Mucosa of gallbladder (tissue), 1 donor: Measurements from ENCODE around the gene XRCC5. TPM values are rescaled to one million over a fixed set of nuclear protein-coding genes. Genes with fewer than 3 reads are reported as not detected.
A peak's percentile ranks its signal among the peaks of the same experiment; 100 is the strongest.

Source experiments
- DNase-seq: peaks from one replicate; pipeline ENCODE4 v3.0.0-alpha.2; 2020; ENCODE audit warnings: low spot score
- total RNA-seq: library from RNA; stranded (reverse); gene quantifications from one replicate; pipeline ENCODE4 v1.2.1, GENCODE V29; 2021
- donor health status: DM: no; HTN: no; CAD: no.

The XRCC5 gene
- total RNA-seq, 1 donor from 2014 or later = 197 TPM

DNA sequence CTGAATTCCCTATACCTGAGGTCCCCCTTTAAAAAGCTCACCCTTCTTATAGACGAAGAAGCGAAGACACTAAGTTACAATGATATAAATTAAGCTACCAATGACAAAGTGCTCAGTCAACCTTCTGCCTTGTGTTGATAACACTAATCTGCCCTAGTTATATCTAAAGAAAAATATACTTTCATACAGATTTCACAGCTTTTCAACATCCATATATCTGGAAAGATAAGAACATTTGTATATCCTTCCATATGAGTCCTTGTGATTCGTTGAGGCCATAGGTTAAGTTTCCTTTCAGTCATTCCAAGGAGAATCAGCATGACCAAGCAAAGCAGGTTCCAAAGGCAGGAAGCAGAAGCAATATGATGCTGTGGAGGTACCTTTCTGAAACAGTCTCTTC is 46.8 kb downstream of the XRCC5 start:
- DNase-seq = no peak

DNA sequence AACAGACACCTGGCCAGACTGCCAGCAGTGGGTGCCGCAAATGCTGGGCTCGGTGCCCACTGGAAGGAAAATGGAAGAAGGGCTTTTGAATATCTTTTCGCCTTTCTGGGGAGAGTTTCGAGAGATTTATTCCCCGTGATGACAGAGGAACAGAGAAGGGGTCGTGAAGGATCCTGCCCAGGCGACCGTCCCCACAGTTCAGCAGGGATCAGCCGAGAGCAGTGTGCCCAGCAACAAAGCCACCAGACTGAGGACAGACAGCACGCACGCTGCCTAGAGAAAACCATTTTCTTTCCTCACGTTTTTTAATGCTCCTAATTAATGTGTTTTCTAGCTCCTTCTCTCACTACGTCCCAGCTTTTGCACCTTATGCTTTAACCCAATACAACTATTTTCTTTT is 47.7 kb downstream of the XRCC5 start:
- DNase-seq = no peak

DNA sequence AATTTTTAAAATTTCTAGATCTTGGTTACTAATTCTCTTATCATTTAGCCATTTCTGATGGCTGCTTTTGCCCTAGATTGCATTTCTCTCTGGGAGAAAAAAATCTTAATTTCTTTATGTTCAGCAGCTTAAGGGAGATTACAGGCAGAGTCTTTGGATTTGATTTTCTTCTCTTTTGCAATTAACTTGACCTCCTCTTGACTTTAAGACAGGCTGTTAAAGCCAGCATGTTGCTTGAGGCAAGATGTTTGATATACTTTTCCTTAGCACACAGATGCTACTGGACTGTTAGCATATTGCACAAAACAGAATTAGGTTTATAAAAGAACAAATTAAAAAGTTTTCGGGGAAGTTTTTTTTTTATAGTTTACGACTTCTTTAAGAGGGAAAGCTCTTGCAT is 50.0 kb downstream of the XRCC5 start:
- no peak for DNase-seq

DNA sequence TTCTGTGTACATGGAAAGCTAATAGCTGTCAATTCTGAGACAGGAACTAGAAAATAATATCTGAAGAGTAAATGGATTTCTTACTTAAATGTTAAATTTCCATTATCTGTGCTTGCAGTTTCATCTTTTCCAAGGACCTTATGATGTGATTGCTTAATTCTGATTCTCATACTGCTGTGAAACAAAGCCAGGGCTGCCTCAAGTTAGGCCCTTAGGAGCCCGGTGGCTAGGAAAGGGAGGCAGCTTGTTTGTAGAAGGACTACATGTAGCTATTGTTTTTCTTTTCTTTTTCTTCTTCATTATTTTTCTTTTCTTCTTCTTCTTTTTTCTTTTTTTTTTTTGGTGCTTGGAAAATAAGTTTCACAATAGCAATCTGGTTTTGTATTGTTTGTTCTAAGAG is 50.5 kb downstream of the XRCC5 start:
- DNase-seq = no peak

DNA sequence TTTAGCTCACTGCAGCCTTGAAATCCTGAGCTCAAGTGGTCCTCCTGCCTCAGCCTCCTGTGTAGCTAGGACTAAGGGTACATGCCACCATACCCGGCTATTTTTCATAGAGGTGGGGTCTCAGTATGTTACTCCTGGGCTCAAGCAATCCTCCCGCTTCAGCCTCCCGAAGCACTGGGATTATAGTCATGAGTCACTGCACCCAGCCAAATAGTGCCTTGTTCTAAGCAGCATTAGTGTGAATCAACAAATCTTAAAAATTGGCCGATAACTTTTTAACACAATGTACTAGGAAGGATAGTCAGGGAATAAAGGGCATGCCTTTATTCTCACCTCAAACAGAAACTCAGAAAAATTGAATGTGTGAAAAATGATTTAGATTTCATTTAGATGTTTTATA is 51.6 kb downstream of the XRCC5 start:
- no peak for DNase-seq

DNA sequence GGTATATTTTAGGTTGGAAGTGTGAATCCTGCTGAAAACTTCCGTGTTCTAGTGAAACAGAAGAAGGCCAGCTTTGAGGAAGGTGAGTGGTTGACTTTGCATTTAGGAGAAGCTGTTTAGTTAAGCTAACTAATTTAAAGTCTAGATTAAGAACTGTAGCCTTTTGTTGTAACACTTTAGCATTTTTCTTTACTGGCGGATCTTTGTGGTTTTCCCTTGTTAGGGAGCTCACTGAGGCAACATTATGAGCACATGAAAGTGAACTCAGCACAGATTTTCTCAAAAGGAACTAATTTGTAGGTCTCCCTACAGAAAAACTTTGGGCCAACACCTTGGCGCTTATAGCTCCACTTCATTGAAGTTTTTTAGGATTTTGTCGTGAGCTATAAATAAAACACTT is 52.8 kb downstream of the XRCC5 start:
- DNase-seq = no peak

DNA sequence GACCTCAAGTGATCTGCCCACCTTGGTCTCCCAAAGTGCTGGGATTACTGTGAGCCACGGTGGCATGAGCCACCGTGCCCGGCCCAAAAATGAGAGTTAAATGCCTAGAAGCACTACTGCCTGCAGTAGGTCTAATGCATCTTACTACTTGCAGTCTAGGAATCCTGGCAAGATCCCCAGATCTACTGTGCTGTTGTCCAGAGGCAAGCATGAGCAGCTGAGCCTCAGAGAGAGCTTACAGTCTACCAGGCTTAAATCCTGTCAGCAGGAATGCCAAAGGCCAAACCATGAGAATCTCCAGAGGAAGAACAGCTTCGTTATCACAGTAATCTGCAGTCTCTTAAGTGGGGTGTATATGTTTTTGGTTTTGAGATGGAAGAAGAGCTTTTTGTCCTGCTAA is 54.4 kb downstream of the XRCC5 start:
- DNase-seq = peak; percentile 49

DNA sequence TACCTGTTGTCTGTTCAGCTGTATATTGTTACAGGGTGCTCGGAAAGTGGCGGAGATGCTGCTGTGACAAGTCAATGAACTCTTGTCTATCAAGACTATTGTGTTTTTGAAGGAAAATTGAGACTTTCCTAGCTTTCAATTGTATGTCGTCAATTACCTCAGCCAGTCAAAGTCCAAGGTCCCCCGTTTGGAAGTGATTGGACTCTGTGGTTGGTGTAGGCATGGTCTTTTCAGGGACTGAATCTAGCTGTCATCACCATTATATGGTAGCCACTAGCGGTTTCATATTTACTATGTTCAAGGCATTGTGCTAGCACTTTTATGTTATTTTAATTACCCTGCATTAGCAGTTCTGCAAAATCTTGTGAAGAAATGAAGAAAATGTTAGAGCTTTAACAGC is 54.9 kb downstream of the XRCC5 start:
- DNase-seq = no peak

DNA sequence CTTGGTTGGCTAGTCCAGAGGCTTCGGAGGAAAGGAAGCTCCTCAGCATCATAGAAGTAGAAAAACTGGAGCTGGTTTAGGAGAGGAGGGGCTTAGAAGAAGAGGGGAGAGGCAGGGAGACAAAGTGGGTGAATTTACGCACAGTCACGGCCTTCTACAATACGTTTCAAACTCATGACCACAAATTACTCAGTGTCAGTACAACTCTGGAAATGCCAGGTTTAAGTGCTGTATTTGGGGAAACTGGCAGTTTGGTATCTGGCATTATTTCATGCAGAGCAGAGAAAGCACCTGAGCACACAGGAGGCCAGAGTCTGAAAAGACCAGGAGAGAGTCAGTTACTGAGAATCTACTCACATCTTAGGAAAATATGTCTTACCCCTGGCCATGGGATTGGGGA is 55.4 kb downstream of the XRCC5 start:
- no peak for DNase-seq

DNA sequence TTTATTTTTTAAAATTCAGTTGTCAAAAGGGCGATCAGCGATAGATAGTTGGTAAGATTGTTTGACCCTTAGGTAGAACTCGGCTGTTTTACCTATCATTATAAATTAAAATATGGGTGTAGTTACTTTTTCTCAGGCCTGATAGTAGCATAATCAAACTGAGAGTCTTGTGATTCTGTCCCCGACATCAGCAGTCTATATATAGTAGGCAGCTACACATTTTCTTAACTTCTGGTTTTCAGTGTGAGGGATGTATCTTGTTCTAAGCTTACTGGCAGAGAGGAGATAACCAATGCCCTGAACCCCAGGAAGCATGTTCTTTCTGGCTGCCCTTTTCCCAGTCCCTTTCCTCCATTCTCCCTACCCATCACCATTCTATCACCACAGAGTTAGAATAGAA is 56.6 kb downstream of the XRCC5 start:
- DNase-seq = no peak

DNA sequence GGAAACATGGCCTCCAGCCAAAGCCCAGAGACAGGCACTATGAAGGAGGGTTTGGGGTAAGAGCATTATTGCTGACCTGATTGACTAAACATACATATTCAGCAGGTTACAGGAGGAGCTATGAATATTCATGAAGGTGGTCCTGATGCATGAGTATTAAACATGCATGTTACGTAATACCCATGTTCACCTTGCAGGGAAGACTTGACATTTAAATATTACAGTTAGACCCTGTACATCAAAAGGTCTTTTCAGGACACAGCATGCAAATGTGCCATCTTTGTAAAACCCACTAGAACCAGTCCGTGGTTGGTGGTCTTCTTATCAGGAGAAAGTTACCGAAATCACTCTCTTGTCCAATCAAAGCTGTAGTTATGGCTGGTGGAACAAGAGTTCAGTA is 59.9 kb downstream of the XRCC5 start:
- DNase-seq = no peak

DNA sequence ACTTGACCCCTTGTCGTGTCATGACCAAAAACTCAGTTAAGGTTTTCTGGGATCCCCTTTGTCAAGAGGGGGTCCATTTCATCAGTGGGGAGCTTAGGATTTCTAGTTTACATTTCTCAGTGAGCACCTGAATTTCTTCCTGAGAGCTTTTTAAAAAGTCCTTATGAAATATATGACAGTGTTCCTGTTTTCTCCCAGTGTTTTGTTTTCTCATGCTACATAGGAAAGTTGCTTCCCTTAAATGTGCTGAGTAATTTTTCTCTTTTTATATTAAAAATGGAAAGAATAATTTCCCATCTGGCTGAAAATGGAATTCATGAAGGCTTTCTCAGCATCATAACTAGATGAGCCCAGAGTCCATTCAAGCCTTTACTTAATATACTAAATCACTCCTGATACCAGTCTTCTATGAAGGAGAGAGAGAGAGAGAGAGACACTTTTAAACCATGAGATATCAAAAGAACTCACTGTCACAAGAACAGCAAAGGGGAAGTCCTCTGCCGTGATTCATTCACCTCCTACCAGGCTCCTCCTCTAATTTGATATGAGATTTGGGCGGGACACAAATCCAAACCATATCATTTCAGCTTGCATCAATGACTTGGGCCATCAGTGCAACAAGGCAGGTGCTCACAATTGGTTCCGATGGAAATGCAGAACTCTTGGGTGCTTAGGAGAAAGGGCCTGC is 61.1 kb downstream of the XRCC5 start:
- DNase-seq = no peak

DNA sequence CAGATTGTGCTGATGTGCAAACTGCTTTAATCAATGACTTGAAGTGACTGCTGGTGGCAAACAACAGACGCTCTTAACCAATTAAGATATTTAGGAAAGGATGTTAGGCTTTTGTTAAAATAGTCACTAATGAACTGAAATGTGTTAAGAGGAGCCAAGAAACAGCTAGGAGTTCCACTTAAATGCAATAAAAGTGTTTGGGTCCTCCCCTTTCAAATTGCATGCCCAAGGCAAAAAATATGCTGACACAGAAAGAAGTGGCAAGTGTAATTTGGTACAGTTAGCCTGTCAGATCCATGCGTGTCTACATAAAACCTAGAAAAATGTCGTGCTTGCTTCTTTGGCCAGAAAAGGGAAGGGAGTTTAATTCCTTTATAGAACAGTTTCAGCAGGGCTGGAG is 61.9 kb downstream of the XRCC5 start:
- no peak for DNase-seq

DNA sequence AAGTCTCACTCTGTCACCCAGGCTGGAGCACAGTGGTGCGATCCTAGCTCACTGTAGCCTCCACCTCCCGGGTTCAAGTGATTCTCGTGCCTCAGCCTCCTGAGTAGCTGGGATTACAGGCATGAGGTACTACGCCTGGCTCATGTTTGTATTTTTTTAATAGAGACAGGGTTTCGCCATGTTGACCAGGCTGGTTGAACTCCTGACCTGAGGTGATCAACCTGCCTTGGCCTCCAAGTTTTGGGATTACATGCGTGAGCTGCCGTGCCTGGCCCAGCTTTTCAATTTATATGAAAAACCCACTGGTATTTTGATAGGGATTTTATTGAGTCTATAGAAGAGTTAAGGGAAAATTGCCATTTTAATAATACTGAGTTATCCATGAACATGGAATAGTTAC is 63.3 kb downstream of the XRCC5 start:
- no peak for DNase-seq

DNA sequence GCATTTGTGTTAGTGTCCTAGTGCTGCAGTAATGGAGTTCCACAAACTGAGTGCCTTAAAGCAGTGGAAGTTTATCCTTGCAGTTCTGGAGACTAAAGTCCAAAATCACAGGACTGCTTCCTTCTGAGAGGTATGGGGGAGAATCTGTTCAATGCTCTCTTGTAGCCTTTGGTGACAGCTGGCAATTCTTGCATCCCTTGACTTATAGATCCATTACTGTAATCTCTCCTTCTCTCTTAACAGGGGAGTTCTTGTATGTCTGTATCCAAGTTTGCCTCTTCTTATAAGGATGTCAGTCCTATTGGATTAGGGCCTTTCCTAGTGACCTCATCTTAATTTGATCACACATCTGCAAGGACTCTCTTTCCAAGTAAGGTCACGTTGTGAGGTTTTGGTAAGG is 69.9 kb downstream of the XRCC5 start:
- no peak for DNase-seq

DNA sequence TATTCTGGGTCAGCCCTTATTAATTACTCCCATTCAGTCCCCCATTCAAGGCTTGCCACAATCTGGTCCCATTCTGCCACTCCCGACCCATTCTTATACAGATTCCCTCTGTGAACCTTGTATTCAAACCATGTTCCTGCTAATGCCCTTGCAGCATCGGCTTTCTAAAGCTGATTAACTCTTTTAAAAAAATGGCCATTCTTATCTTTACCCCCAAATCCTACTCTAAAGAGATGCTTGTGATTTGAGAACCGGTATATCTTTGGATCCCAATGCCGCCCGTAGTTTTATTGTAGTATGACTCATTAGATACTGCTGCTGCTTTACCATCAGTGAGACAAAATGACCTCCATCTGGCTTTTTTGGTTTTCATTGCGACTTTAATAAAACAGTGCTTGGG is 72.2 kb downstream of the XRCC5 start:
- no peak for DNase-seq

DNA sequence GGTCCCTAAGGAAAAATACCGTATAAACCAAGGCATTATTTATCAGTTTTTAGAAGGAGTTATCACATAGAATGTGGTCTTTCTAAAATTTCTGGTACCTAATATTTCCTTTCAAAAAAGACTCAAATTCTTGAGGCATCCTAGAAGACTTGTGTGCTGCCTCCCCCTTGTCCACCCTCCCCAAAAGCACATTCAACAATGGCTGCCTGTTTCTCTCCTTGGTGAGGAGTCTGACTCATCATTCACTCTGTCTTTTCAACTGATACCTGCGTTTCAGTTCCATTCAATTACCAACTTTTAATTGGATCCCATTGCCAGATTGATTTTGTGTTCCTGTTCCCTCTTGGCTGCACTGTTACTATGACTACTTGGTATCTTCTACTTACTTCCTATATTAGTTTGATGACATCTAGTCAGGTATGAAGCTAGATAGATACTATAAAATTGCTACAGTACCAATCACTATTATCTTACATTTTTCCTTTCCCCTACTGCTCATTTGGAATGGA is 72.9 kb downstream of the XRCC5 start:
- DNase-seq = no peak

DNA sequence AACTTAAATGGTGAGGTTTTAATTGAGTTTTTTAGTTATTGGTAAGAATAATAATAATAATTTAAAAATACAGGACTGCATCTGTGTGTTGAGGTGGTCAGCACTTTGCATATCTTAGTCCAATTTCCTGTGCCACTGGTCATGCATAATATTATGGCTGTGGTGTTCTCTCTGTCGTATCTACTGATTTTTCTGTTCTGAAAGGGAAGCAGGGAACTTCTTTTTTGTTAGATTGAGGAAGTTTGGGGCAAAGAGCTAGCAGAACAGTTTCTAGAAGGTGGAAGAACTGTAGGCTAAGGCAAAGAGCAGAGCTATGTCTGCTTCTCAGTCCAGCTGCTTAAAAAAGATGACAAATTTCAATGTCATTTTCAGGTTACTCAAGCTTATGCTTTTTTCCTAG is 74.3 kb downstream of the XRCC5 start:
- DNase-seq = no peak

DNA sequence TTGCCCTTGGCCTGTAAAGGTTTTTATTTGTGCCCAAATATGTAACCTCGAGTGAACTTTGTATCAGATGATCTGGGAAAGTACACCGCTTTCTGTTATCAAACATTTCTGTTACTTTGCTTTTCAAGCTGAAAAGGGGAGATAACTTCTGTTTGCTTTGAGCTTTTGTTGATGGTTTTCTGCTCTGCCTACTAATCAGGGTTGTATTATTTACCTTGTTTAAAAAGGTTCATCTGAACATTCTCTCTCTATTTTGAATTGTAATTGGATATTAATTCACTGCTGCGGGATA is 79.4 kb downstream of the XRCC5 start:
- no peak for DNase-seq

DNA sequence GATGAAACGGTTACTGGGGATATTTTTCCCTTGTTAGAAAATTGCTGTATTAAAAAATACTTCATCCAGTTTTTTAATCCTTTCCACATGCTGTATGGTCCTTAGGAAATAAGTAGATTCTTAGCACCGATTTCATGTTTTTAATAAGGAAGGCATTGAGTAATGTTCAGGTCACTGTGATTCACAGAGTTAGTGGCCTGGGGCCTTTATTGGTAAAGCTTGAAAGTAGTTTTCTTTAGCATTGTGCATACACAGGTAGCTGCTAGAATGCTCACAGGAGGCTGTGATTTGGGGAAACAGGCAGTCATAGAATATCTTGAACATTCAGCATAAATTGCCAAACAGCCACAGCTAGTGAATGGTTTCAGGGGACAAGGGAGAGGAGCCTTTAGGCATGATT is 79.8 kb downstream of the XRCC5 start:
- no peak for DNase-seq

DNA sequence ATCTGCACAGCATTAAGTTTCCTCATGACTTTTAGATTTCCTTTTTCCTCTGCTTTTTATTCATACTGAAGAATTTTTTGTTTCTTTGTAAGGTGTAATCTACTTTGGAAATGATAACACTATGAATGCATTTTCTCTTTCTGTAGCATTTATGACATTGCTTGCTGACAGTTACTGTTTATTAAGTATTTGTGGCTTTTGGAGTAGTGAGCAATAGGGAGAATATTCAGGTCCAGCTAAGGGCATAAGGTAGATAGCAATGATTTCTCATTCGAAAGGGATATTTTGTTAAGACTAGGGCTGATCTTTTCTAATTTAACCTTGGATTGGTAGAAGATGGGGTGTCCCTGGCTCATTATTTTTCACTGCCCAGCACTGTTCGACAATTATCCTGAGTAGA is 80.3 kb downstream of the XRCC5 start:
- DNase-seq = no peak

DNA sequence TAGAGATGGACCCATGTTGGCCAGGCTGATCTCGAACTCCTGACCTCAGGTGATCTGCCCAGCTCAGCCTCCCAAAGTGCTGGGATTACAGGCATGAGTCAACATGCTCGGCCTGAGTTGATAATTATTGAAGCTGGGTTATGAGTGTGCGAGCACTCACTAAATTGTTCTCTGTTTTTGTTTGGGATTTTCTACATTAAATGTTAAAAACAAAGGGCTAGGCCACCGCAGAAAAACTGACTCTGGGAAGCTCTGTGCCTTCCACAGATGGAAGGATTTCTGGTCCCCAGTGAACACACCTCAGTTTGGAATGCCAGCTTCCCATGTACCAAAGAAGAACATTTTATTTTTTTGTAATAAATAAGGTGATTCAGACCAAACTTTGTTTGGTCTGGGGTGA is 83.0 kb downstream of the XRCC5 start:
- no peak for DNase-seq

DNA sequence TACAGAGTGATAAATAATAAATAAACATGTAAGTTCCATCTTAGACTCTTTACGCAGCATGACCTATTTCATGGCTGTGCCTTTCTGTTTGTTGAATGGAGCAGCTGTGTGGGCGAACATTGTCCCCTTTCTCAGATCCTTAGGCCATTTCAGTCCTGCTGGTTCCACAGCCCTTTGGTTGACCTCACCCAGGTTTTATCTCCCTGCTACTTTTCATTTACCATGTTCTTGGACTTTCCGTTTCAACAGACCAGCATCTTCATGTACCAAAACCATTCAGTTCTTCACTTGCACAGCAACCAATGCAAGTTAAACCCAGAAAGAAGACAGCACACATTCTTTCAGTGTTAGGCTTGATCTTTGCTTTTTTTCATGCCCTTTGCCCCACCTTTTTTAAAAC is 83.8 kb downstream of the XRCC5 start:
- no peak for DNase-seq

DNA sequence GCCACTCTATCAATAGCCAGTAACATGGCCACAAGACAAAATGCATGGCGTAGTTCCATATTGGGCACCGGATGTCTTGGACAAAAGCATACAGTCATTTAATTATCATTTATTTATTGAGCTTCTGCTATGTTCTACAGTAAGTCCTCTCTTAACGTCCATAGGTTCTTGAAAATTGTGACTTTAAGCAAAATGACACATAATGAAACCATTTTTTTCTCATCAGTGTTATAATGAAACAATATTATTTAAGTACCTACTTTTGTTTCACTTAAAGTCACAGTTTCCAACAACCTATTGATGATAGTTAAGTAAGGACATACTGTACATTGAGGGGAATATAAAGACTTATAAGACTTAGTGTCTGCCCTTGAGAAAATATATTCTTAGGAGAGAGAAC is 84.9 kb downstream of the XRCC5 start:
- no peak for DNase-seq

DNA sequence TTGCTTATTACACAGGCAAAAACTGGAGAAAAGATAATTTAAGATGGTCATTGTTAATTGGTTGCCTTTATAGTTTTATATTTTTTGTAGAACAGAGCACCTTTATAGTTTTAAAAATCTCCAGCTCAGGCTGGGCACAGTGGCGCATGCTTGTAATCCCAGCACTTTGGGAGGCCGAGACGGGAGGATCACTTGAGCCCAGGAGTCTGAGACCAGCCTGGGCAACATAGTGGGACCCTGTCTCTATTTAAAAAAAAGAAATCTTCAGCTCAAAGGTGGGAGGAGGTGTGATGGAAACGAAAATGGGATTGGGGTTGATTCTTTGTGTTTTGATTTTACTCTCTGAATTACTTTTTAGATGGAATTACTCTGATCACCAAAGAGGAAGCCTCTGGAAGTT is 85.4 kb downstream of the XRCC5 start:
- DNase-seq = no peak
